CD4-positive, alpha-beta T cell (primary cell): ENCODE data around the gene ANXA4. TPM values are rescaled to one million over a fixed set of nuclear protein-coding genes. Genes with fewer than 3 reads are reported as not detected.

Experiments
- ATAC-seq: fragments of 200-7000 bp; cut with Tn5 transposase; one replicate; pipeline ENCODE4 v1.10.0; 2022; ENCODE audit warnings: mild to moderate bottlenecking; ENCODE audit not compliant: poor library complexity
- CTCF ChIA-PET: fragments of 350-600 bp; sonication (Branson Sonifier 250); formaldehyde crosslinking; loops from one replicate; lab custom pipeline; 2021; ENCODE audit warnings: antibody characterized with exemption, inconsistent platforms; lab: Charles Lee
- POLR2A ChIA-PET: fragments of 350-600 bp; sonication (Branson Sonifier 250); formaldehyde crosslinking; loops from one replicate; lab custom pipeline; 2021; ENCODE audit warnings: antibody characterized with exemption, inconsistent platforms; lab: Charles Lee
- DNase-seq, 14 experiments: peaks; one replicate each; pipeline ENCODE4 v3.0.0-alpha.2; 2013 to 2020; ENCODE audit warnings: mixed read lengths in 2 of 14
- H3K27ac ChIP-seq, 2 donors: one replicate each; pipeline versions ENCODE4 v1.5.1 to v1.7.0; 2013; ENCODE audit warnings: low read length in 2 of 2, low read depth in 1 of 2, mild to moderate bottlenecking in 1 of 2
- H3K27me3 ChIP-seq, 2 experiments: 1 replicate in 1 of 2; 2 replicates in 1 of 2; pipeline versions ENCODE4 v1.6.1 to v1.7.0; 2013; ENCODE audit warnings: low read length in 2 of 2, control low read depth in 1 of 2, mild to moderate bottlenecking in 1 of 2, moderate library complexity in 1 of 2; ENCODE audit not compliant: insufficient read depth in 2 of 2, control insufficient read depth in 1 of 2
- H3K36me3 ChIP-seq: one replicate; pipeline ENCODE4 v1.6.1; 2013; ENCODE audit warnings: low read length, control low read depth; ENCODE audit not compliant: insufficient read depth
- H3K4me1 ChIP-seq: one replicate; pipeline ENCODE4 v1.6.1; 2013; ENCODE audit warnings: low read length, control low read depth; ENCODE audit not compliant: insufficient read depth
- H3K4me3 ChIP-seq: one replicate; pipeline ENCODE4 v1.5.1; 2013; ENCODE audit warnings: mild to moderate bottlenecking, low read length, moderate library complexity
- H3K9me3 ChIP-seq, 2 experiments: 1 replicate in 1 of 2; 2 replicates in 1 of 2; pipeline versions ENCODE4 v1.6.1 to v1.7.0; 2013; ENCODE audit warnings: low read length in 2 of 2, mild to moderate bottlenecking in 2 of 2, control low read depth in 1 of 2, moderate library complexity in 1 of 2; ENCODE audit not compliant: control insufficient read depth in 1 of 2, insufficient read depth in 1 of 2
- H3K27ac Mint-ChIP-seq: one replicate; pipeline ENCODE4 v1.8.0; 2020; ENCODE audit warnings: mixed read lengths
- H3K27me3 Mint-ChIP-seq: one replicate; pipeline ENCODE4 v1.8.0; 2021; ENCODE audit warnings: mixed read lengths
- H3K36me3 Mint-ChIP-seq: one replicate; pipeline ENCODE4 v1.8.0; 2021; ENCODE audit warnings: low read depth, mixed read lengths
- H3K4me1 Mint-ChIP-seq: one replicate; pipeline ENCODE4 v1.8.0; 2021; ENCODE audit warnings: low read depth, mixed read lengths
- H3K4me3 Mint-ChIP-seq: one replicate; pipeline ENCODE4 v1.8.0; 2020; ENCODE audit warnings: mild to moderate bottlenecking, mixed read lengths
- H3K9me3 Mint-ChIP-seq: one replicate; pipeline ENCODE4 v1.8.0; 2020; ENCODE audit warnings: mixed read lengths
- CTCF ChIP-seq: fragments of 200-600 bp; IDR thresholded peaks from one replicate; pipeline ENCODE4 v1.8.0; 2022; ENCODE audit warnings: antibody characterized with exemption, mild to moderate bottlenecking
- intact Hi-C, 2 experiments: fragments of 100-400 bp; cut with DNase I in 1 of 2; cut with micrococcal nuclease in 1 of 2; formaldehyde crosslinking; loops; one replicate each; pipeline versions ENCODE4 v1.15.1 to v1.9.0; 2023 to 2025; cut with DNase I, micrococcal nuclease
- total RNA-seq, 174 experiments: library from RNA in 2 of 174; stranded (reverse) in 2 of 174; gene quantifications; one replicate each; pipeline ENCODE4 v1.2.3 and lab custom pipeline; 2021 to 2026

The ANXA4 gene
- total RNA-seq, 2 experiments from 2014 or later: 4.0 to 5.3 TPM

DNA sequence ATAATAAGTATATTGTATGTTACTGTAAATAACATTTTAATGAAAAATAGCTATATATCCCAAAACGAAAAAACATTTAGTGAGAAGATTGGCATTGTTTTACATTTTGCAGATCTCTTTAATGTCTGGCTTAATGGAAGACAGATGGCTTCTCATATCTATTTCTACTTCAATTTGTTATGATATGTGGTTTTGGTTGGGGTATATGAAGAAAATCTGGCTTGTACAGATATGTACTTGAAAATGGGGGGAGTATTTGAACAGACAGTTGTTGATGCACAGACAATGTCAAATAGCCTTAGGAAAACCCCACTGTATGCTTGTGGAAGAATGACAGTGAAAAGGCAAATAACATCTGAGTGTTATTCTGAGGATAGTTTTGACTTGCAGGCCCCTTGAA lies 64.0 kb downstream of the ANXA4 start:
- no peak overlapping the region for H3K27ac Mint-ChIP-seq
- no peak for ATAC-seq

GRCh38 chr2:69807821-69808540 lies 66.0 kb downstream of the ANXA4 start:
- no peak overlapping the region for H3K4me3 ChIP-seq
- DNase-seq (no peak), ATAC-seq (no peak)
- no peak for TF ChIP-seq CTCF
- H3K9me3 ChIP-seq: no peaks in the 10 kb centered on the region
- peaks cover 5% of the 10 kb centered on the region for H3K36me3 ChIP-seq
- H3K36me3 Mint-ChIP-seq: no peaks in the 10 kb centered on the region
- CTCF ChIA-PET: interaction anchor here (0.6 to 2.4 kb wide), 3 partner anchors 9 to 84 kb away, joined by 3 to 9 read pairs (median 8); no protein-coding TSS in a partner anchor
- H3K4me3 Mint-ChIP-seq: no peak overlapping the region
- H3K4me1 ChIP-seq: peaks cover 5% of the 10 kb centered on the region
- H3K9me3 Mint-ChIP-seq: no peaks in the 10 kb centered on the region
- H3K4me1 Mint-ChIP-seq: peaks cover 14% of the 10 kb centered on the region
- H3K27ac Mint-ChIP-seq: no peak overlapping the region
- H3K27me3 ChIP-seq: no peaks in the 10 kb centered on the region
- intact Hi-C loops: no loop called here
- no peak overlapping the region for H3K27ac ChIP-seq
- POLR2A ChIA-PET: no interaction called here
- H3K27me3 Mint-ChIP-seq: no peaks in the 10 kb centered on the region

More for the DNA sequence above, 64.0 kb downstream of the ANXA4 start:
- Mint-ChIP-seq H3K27me3 (no peaks in the 10 kb centered on the region), H3K4me1 (peaks cover 14% of the 10 kb centered on the region), H3K9me3 (no peaks in the 10 kb centered on the region), H3K4me3 (no peak overlapping the region), H3K36me3 (no peaks in the 10 kb centered on the region)
- Histone ChIP-seq H3K27ac (no peak overlapping the region), H3K4me3 (no peak overlapping the region), H3K27me3 (no peaks in the 10 kb centered on the region), H3K4me1 (peaks cover 5% of the 10 kb centered on the region), H3K9me3 (no peaks in the 10 kb centered on the region), H3K36me3 (peaks cover 5% of the 10 kb centered on the region)
- no peak for TF ChIP-seq CTCF
- CTCF ChIA-PET: interaction anchor here (1.0 to 2.4 kb wide), 3 partner anchors 10 to 195 kb away, joined by 3 to 8 read pairs (median 4); no protein-coding TSS in a partner anchor
- POLR2A ChIA-PET: no interaction called here
- DNase-seq: no peak
- intact Hi-C loops: no loop called here

- no peaks in the 10 kb centered on the region for H3K36me3 Mint-ChIP-seq
- H3K4me1 ChIP-seq: no peaks in the 10 kb centered on the region
- H3K27ac Mint-ChIP-seq: no peak overlapping the region
- H3K9me3 Mint-ChIP-seq: no peaks in the 10 kb centered on the region
- no peaks in the 10 kb centered on the region for H3K27me3 Mint-ChIP-seq
- H3K4me3 Mint-ChIP-seq: no peak overlapping the region
- ChIA-PET POLR2A (no interaction called here), CTCF (interaction anchor here (3.6 kb wide), 1 partner anchor 86 kb away, joined by 22 read pairs; no protein-coding TSS in a partner anchor)
- H3K4me1 Mint-ChIP-seq: no peaks in the 10 kb centered on the region
- intact Hi-C loops: loop anchor here in 1 of 2 experiments (10.0 kb wide), 1 partner anchor 366 kb away; no protein-coding TSS in a partner anchor
- no peak overlapping the region for H3K4me3 ChIP-seq
- H3K36me3 ChIP-seq: peaks cover 3% of the 10 kb centered on the region
- no peaks in the 10 kb centered on the region for H3K9me3 ChIP-seq
- DNase-seq (no peak), ATAC-seq (no peak)
- no peak for TF ChIP-seq CTCF
- no peaks in the 10 kb centered on the region for H3K27me3 ChIP-seq
- H3K27ac ChIP-seq: no peak overlapping the region
Observed at GRCh38 chr2:69810550-69810949, 68.6 kb downstream of the ANXA4 start.
